GM21529 (cell line): ENCODE results near the gene GOLGA6L7.
"Not testable (repeated sequence)": the region's sequence is repeated elsewhere in the genome, so short reads cannot be mapped to it uniquely, and the experiment has no call there.

Experiments
- ATAC-seq: cut with Tn5 transposase; IDR thresholded peaks from one replicate; pipeline ENCODE4 v1.9.1; 2021; ENCODE audit not compliant: unreplicated experiment

GOLGA6L7 gene

GRCh38 chr15:28884151-28884940, 35.9 kb upstream of the GOLGA6L7 start:
- ATAC-seq: no peak

DNA sequence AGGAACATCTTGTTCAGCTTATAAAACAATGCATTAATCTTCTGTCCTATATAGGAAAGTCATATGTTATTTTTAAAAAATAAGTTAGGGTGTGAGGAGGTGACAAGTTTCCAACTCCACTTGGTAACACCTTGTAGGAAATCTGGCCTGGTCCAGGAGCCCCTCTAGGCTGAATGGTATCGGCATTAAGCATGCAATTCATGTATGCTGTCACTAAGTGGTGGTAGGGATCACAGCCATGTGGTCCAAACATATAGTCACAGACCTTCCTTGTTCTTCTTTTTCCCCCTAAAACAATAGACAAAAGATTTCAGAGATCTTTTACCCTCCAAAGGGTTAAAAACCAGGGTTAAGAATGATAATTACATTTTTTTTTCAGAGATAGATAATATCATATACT, 33.2 kb upstream of the GOLGA6L7 start:
- no peak for ATAC-seq

GRCh38 chr15:28881170-28881569, 32.7 kb upstream of the GOLGA6L7 start:
- no peak for ATAC-seq

DNA sequence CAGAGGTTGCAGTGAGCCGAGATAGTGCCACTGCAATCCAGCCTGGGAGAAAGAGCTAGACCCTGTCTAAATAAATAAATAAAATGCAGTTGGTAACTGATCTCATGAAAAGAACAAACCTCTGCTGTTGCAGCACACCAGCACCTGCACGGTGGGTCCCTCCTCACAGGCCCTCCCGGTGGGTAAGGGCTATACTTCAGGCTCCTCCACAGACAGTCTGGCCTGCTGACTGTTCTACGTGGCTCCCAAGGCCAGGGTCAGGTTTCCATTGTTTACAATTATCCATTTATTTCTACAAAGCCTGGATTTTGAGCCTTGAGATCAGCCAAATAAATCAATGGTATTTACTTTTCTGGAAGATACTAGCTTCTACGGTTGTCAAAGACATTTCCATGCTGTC, 32.2 kb upstream of the GOLGA6L7 start:
- no peak for ATAC-seq

- ATAC-seq: no peak
These were observed 31.1 kb upstream of the GOLGA6L7 start for GRCh38 chr15:28879551-28879950.

GRCh38 chr15:28878209-28878608, 29.8 kb upstream of the GOLGA6L7 start:
- ATAC-seq: no peak

- no peak for ATAC-seq
These were observed 28.4 kb upstream of the GOLGA6L7 start for GRCh38 chr15:28876845-28877185.

DNA sequence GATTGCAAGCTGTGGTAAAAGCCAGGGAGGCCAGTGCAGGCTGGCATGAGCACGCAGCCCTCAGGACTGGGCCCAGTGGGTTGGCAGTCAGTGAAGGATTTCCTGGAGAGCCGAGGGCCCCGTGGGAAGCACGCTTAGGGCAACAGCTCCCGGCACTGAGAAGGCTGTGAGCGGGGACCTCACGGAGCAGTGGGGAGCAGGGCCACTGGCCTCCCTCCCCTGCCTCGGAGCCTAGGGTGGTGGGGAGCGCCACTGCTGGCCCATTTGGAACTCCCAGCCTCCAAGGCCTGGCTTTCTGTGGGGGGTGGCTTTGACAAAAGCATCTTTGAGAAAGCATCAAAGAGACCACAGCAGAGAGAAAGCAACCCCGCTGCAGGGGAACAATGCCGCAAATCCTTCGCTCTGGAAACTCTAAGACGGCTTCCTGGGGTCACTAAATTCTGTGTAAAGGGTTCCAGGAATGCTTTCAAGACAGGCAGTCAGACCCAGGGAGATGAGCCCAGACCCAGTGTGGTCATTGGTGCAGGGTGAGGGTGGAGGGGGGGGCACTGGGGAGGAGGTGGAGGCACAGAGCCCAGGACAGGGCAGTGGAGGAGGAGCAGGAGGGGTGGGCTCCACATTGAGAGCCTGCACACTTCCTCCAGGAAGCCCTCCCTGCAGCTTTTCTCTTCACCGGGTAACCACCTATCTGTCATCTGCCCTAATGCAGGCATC, 27.8 kb upstream of the GOLGA6L7 start:
- ATAC-seq: no peak

DNA sequence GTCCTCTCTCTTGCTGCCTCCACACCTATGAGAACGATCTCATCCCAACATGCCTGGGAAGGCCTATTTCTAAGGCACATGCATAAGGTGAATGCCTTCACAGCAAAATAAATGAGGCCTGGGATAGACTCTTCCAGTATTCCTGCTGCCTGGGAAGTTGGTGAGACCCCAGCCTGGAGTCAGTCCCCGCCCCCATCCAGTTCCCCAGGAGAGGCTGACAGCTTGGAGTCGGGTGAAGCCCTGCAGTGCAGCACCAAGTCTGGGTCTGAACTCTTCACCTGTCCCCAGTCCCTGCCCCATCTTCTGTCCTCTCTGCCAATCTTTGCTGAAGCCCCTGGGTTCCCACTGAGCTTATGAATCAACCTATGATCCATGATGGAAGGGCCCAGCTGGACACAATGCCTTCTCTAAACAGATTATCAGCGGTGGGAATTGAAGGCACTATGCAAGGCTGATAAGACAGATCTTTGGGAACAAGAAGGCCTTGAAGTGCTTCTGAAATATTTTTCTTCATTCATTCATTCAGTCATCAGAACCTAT, 27.1 kb upstream of the GOLGA6L7 start:
- ATAC-seq: no peak

- ATAC-seq: no peak
These were observed 25.2 kb upstream of the GOLGA6L7 start for GRCh38 chr15:28873585-28874190.

GRCh38 chr15:28873006-28873405, 24.6 kb upstream of the GOLGA6L7 start:
- ATAC-seq: no peak

GRCh38 chr15:28871168-28871567, 22.7 kb upstream of the GOLGA6L7 start:
- ATAC-seq: no peak

GRCh38 chr15:28868744-28869345, 20.4 kb upstream of the GOLGA6L7 start:
- no peak for ATAC-seq

DNA sequence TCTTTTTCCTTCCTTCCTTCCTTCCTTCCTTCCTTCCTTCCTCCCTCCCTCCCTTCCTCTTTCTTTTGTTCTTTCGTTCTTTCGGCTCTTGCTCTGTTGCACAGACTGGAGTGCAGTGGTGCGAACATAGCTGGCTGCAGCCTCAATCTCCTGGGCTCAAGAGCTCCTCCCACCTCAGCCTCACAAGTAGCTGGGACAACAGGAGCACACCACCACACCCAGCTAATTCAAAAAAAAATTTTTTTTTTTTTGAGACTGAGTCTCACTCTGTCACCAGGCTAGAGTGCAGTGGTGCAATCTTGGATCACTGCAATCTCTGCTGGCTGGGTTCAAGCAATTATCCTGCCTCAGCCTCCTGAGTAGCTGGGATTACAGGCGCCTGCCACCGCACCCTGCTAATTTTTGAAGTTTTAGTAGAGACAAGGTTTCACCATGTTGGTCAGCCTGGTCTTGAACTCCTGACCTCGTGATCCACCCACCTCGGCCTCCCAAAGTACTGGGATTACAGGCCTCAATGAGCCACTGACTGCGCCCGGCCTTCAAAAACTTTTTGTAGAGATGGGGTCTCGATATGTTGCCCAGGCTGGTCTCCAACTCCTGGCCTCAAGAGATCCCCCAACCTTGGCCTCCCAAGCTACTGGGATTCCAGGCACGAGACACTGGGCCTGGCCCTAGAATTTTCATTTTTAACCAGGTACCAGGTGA, 13.3 kb upstream of the GOLGA6L7 start:
- not testable (repeated sequence) for ATAC-seq

DNA sequence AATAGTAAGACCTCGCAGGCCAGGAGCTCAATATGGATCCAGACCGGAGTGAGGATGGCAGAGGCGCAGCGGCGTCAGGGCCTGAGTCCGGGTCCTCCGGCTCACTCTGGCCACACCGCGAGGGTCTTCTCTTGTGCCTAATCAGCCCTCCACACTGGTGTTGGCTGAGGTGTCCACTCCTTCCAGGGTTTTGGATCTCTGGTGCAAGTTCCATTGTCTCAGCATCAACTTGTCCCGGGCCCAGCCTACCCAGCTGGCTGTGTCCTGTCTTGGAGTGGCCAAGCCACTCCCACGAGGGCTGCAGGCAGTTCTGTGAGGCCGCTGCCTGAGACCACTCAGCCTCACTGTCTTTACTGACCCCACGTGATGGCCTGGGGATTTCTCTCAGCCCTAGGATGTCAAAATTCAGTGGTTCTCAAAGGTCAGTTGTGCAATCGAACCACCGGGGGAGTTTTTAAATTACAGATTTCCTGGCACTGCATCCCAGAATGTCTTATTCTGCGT, 12.6 kb upstream of the GOLGA6L7 start:
- no peak for ATAC-seq

- ATAC-seq: not testable (repeated sequence)
These were observed 6.1 kb upstream of the GOLGA6L7 start for GRCh38 chr15:28854578-28854977.

GRCh38 chr15:28853654-28854053, 5.2 kb upstream of the GOLGA6L7 start:
- ATAC-seq: not testable (repeated sequence)

DNA sequence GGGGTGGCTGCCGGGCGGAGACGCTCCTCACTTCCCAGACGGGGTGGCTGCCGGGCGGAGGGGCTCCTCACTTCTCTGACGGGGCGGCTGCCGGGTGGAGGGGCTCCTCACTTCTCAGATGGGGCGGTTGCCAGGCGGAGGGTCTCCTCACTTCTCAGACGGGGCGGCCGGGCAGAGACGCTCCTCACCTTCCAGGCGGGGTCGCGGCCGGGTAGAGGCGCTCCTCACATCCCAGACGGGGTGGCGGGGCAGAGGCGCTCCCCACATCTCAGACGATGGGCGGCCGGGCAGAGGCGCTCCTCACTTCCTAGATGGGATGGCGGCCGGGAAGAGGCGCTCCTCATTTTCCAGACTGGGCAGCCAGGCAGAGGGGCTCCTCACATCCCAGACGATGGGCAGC, 1.3 kb upstream of the GOLGA6L7 start:
- not testable (repeated sequence) for ATAC-seq

GRCh38 chr15:28849271-28849670, 827 bp upstream of the GOLGA6L7 start:
- ATAC-seq: not testable (repeated sequence)

DNA sequence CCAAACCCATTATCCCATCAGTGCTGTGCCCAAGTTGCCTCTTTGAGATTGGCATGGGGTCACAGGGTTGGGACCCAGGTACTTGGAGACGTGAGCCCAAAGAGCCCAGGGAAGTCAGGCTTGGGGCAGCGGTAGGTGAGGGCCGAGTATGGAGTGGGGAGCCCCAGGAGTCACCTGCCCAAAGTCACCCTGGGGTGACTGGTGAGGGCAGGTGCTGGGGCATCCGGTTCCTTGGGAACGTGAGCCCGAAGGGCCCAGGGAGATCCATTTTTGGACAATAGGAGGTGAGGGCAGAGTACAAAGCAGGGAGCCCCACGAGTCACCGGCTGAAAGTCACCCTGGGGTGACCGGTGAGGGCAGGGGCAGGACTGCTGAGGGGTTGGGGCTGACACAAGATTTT, 485 bp downstream of the GOLGA6L7 start:
- ATAC-seq: not testable (repeated sequence)

DNA sequence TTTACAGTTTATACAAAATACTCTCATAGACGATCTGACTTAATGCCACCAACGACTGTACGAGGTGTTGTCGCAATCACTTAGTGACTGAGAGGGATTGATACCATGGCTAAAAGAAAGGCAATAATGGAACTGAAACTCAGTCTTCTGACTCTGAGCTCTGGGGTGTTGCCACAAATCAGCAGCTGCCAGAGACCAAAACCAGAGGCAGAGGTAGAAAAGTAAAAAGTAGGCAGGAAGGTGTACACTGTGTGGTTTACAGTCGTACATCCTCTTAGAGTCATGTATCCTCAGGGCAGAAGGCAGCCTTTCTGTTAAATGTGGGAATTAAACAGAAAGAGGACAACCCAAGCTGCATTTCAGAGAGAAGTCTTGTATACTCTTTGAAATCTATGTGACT, 1.2 kb downstream of the GOLGA6L7 start:
- not testable (repeated sequence) for ATAC-seq
